Fibroblast of lung (primary cell): Measurements from ENCODE around the gene IGFBP2. TPM values are rescaled to one million over a fixed set of nuclear protein-coding genes. Genes with fewer than 3 reads are reported as not detected.
A peak's percentile ranks its signal among the peaks of the same experiment; 100 is the strongest.

ENCODE experiments used
- DNase-seq, 2 donors: peaks; one replicate each; pipeline versions ENCODE4 v3.0.0 to v3.0.0-alpha.2; 2010; ENCODE audit warnings: low read depth in 2 of 2
- H2AFZ ChIP-seq: 2 replicates; pipeline ENCODE4 v1.5.1; 2012; ENCODE audit warnings: low read length, control low read depth, inconsistent platforms
- H3K27ac ChIP-seq: 2 replicates; pipeline ENCODE4 v1.5.1; 2011; ENCODE audit warnings: low read length, control low read depth; ENCODE audit not compliant: insufficient read depth
- H3K27me3 ChIP-seq: 2 replicates; pipeline ENCODE4 v1.5.1; 2011; ENCODE audit warnings: mild to moderate bottlenecking, low read length; ENCODE audit not compliant: control insufficient read depth, insufficient read depth
- H3K36me3 ChIP-seq: 2 replicates; pipeline ENCODE4 v1.5.1; 2011; ENCODE audit warnings: low read length; ENCODE audit not compliant: control insufficient read depth, insufficient read depth
- H3K4me1 ChIP-seq: 2 replicates; pipeline ENCODE4 v1.5.1; 2011; ENCODE audit warnings: low read length; ENCODE audit not compliant: control insufficient read depth, insufficient read depth; ENCODE audit errors: extremely low read depth
- H3K4me2 ChIP-seq: 2 replicates; pipeline ENCODE4 v1.5.1; 2011; ENCODE audit warnings: low read length, control low read depth; ENCODE audit not compliant: insufficient read depth; ENCODE audit errors: extremely low read depth
- H3K4me3 ChIP-seq, 4 experiments: fragments of 200-600 bp in 1 of 4; sonication (generic) in 1 of 4; replicated peaks in 1 of 4; 2 replicates each; pipeline ENCODE4 v1.5.1; 2011 to 2016; ENCODE audit warnings: low read length in 4 of 4, low read depth in 3 of 4, mild to moderate bottlenecking in 3 of 4, control low read depth in 2 of 4, inconsistent platforms in 1 of 4, mixed read lengths in 1 of 4; ENCODE audit not compliant: insufficient read depth in 1 of 4; ENCODE audit errors: control extremely low read depth in 1 of 4
- H3K79me2 ChIP-seq: 2 replicates; pipeline ENCODE4 v1.5.1; 2012; ENCODE audit warnings: mild to moderate bottlenecking, low read length, inconsistent platforms; ENCODE audit not compliant: control insufficient read depth, insufficient read depth
- H3K9ac ChIP-seq: 2 replicates; pipeline ENCODE4 v1.5.1; 2011; ENCODE audit warnings: mild to moderate bottlenecking, low read length, control low read depth; ENCODE audit not compliant: insufficient read depth
- H3K9me3 ChIP-seq: 2 replicates; pipeline ENCODE4 v1.5.1; 2012; ENCODE audit warnings: low read depth, low read length; ENCODE audit not compliant: control insufficient read depth, insufficient read depth
- H4K20me1 ChIP-seq: 2 replicates; pipeline ENCODE4 v1.5.1; 2011; ENCODE audit warnings: low read length; ENCODE audit not compliant: control insufficient read depth, insufficient read depth; ENCODE audit errors: extremely low read depth
- EZH2 ChIP-seq: IDR thresholded peaks from 2 replicates; pipeline ENCODE4 v1.5.1; 2012; ENCODE audit warnings: low read length, control low read depth, mild to moderate bottlenecking; ENCODE audit errors: missing control alignments
- polyA plus RNA-seq, 2 donors: library from polyadenylated mRNA; depleted of rRNA in 1 of 2; stranded (reverse) in 1 of 2; unstranded in 1 of 2; fragments of >200 nt; gene quantifications; 2 replicates each; pipeline ENCODE4 v1.2.1, GENCODE V29; 2011 to 2012; ENCODE audit warnings: missing spikeins in 1 of 2
- total RNA-seq: library from RNA; depleted of rRNA; stranded (reverse); fragments of >200 nt; gene quantifications from 2 replicates; pipeline ENCODE4 v1.2.1, GENCODE V29; 2014
- TF ChIP-seq, protein P1 (sequence below), 2 donors: IDR thresholded peaks in 1 of 2; conservative IDR thresholded peaks in 1 of 2; 1 replicate in 1 of 2; 2 replicates in 1 of 2; pipeline ENCODE4 v1.5.1; 2011 to 2012; ENCODE audit warnings: low read length in 2 of 2, control low read depth in 1 of 2, inconsistent platforms in 1 of 2, low read depth in 1 of 2, mild to moderate bottlenecking in 1 of 2

IGFBP2 gene
- total and polyA plus RNA-seq, 2 donors (not counting 1 experiment from before 2014, with no cell fraction given), result 8.6 to 36.3 TPM

DNA sequence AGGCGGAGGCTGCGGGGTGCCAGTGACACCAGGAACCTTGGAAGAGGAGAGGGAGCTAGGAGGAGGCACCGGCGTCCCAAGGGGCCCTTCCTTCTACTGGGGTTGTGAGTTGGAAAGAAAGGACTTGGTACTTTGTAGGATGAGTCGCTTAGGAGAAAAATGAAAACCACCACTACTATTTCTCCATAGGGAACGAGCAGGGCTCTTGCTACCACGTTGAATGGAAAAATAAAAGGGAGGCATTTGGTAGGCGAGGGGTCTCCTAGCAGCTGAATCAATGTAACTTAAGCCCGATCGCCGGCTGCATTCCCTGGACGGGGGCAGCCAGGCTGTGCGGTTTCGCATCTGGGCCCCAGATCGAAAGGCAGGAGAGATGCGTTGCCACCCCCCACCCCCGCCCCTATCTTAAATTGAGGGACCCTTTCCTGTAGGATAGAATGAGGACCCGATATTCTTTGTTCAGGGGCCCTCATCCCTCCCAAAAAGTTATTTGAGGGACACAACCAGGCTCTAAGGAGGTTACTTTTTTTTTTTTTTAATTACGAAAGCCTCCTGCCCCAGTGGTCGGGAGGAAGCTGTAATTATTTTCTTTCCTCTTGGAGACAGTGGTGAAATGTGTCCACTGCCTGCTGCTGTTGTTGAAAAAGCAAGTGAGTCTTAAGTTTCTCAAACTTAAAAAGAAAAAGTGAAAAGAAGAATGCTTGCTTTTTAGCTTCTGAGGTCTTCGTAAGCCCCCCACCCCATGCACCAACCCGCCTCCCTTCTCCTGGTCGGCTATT, 1.3 kb downstream of the IGFBP2 start:
- Histone ChIP-seq H2AFZ (no peak overlapping the region), H3K9ac (no peak overlapping the region)

DNA sequence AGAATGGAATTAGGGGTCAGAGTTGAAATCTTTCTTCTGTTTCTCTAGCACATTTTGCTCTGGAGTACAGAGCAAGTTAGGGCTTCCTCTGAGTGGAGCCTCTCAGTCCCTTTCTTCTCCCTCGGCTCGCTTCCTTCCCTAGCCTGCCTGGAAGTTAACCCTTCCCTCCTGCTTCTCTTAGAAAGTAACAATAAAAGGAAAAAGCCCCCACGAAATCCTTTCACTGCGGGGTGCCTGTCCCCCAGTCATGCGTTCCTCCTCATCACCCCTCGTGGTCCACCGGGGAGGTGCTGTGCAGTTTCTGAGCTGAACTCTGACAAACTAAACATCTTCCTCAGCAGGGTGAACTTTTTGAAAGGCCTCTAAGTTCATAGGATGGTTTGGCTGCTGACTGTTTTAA, 2.0 kb downstream of the IGFBP2 start:
- H3K27me3 ChIP-seq, result peaks cover 33% of the 10 kb centered on the region
- H3K79me2 ChIP-seq, result no peaks in the 10 kb centered on the region
- peak overlapping the region; percentile 25 for H3K4me2 ChIP-seq
- TF ChIP-seq EZH2, result no peak
- TF ChIP-seq, protein P1, sequence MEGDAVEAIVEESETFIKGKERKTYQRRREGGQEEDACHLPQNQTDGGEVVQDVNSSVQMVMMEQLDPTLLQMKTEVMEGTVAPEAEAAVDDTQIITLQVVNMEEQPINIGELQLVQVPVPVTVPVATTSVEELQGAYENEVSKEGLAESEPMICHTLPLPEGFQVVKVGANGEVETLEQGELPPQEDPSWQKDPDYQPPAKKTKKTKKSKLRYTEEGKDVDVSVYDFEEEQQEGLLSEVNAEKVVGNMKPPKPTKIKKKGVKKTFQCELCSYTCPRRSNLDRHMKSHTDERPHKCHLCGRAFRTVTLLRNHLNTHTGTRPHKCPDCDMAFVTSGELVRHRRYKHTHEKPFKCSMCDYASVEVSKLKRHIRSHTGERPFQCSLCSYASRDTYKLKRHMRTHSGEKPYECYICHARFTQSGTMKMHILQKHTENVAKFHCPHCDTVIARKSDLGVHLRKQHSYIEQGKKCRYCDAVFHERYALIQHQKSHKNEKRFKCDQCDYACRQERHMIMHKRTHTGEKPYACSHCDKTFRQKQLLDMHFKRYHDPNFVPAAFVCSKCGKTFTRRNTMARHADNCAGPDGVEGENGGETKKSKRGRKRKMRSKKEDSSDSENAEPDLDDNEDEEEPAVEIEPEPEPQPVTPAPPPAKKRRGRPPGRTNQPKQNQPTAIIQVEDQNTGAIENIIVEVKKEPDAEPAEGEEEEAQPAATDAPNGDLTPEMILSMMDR (conservative IDR thresholded peaks at IDR 0.05 in 1 of 2, IDR thresholded peaks at IDR 0.05 in 1 of 2; ENCODE audit: low read depth in 1 of 2, low read length in 2 of 2), result no peak
- no peak overlapping the region for H3K9ac ChIP-seq
- no peaks in the 10 kb centered on the region for H3K4me1 ChIP-seq
- H4K20me1 ChIP-seq, result no peaks in the 10 kb centered on the region
- H3K36me3 ChIP-seq, result no peaks in the 10 kb centered on the region
- no peak overlapping the region for H2AFZ ChIP-seq
- peak overlapping the region in 2 of 4 experiments; percentile 49 to 65 for H3K4me3 ChIP-seq
- no peak overlapping the region for H3K27ac ChIP-seq
- no peak for DNase-seq
- no peaks in the 10 kb centered on the region for H3K9me3 ChIP-seq

More for the DNA sequence above, 1.3 kb downstream of the IGFBP2 start:
- Histone ChIP-seq H3K4me2 (peak overlapping the region; percentile 64), H4K20me1 (no peaks in the 10 kb centered on the region), H3K4me3 (peak overlapping the region; percentile 46 to 65 (median 48)), H3K27ac (no peak overlapping the region), H3K4me1 (no peaks in the 10 kb centered on the region), H3K27me3 (peaks cover 36% of the 10 kb centered on the region), H3K79me2 (no peaks in the 10 kb centered on the region), H3K9me3 (no peaks in the 10 kb centered on the region), H3K36me3 (no peaks in the 10 kb centered on the region)
- peak; percentile 40 for TF ChIP-seq EZH2
- TF ChIP-seq, protein P1 (conservative IDR thresholded peaks at IDR 0.05 in 1 of 2, IDR thresholded peaks at IDR 0.05 in 1 of 2; ENCODE audit: low read depth in 1 of 2, low read length in 2 of 2), result no peak
- no peak for DNase-seq

DNA sequence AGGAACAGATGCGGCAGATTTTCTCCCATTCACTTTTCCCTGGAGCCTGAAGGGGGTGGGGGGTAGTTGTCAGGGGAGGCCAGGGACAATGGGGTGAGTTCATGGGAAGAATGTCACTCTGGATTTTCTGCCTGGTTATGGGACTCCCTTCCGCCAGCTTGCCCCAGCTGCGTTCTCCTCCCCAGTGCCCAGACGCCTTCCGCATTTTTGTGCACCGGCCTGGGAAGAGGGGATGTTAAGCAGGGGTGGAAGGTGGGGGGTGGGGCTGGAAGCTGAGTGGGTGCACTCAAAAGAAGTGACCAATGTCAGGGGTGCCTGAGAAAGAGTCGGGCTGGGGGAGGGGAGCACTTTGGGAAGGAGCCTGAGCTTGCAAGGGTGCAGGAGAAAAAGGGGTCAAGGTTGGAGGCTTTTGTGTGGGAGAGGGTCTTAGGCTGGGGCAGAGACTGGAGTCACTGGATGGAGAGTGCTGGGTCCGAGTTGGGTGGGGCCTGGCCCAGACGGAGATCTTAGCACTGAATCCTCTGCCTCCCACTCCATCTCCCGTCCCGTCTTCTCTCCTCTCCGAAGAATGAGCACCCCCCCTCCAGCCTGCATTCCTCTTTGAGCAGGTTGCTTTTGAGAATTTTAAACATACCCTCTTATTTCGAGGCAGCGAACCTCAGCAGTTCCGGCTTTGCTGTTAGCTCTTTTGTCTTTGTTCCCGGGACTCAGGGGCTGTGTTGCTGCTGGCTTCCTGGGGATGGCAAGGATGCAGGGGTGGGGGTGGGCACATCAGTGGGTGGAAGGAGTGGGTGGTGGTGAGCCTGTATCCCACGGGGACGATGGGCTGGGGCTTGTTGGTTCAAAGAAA, 2.7 kb downstream of the IGFBP2 start:
- H4K20me1 ChIP-seq, result no peaks in the 10 kb centered on the region
- H3K9me3 ChIP-seq, result no peaks in the 10 kb centered on the region
- H3K4me2 ChIP-seq, result no peak overlapping the region
- H3K27ac ChIP-seq, result no peak overlapping the region
- TF ChIP-seq EZH2, result no peak
- TF ChIP-seq, protein P1 (conservative IDR thresholded peaks at IDR 0.05 in 1 of 2, IDR thresholded peaks at IDR 0.05 in 1 of 2; ENCODE audit: low read depth in 1 of 2, low read length in 2 of 2), result no peak
- peaks cover 31% of the 10 kb centered on the region for H3K27me3 ChIP-seq
- H3K4me3 ChIP-seq, result peak overlapping the region in 1 of 4 experiments; percentile 65
- no peaks in the 10 kb centered on the region for H3K36me3 ChIP-seq
- no peaks in the 10 kb centered on the region for H3K4me1 ChIP-seq
- H3K9ac ChIP-seq, result no peak overlapping the region
- no peaks in the 10 kb centered on the region for H3K79me2 ChIP-seq
- no peak overlapping the region for H2AFZ ChIP-seq
- DNase-seq, result peak in 1 of 2 donors; percentile 67
